ENCODE results near the gene ASXL2. TPM values are rescaled to one million over a fixed set of nuclear protein-coding genes. Genes with fewer than 3 reads are reported as not detected.

ASXL2 gene
- total RNA-seq, 1 experiment from 2014 or later = 35.7 TPM

- CTCF ChIA-PET = no interaction called here
- H3K9me3 ChIP-seq = no peaks in the 10 kb centered on the region
- no peak for DNase-seq
- no peaks in the 10 kb centered on the region for H3K4me1 Mint-ChIP-seq (ENCODE audit: low read depth, unreplicated experiment)
- no peaks in the 10 kb centered on the region for H3K27me3 ChIP-seq (replicated peaks; ENCODE audit: control insufficient read depth, insufficient read depth, low read length)
- H3K9me3 Mint-ChIP-seq (ENCODE audit: unreplicated experiment) = no peaks in the 10 kb centered on the region
- BruUV-seq (replicated peaks) = no TSS peak
- H3K27ac Mint-ChIP-seq (ENCODE audit: unreplicated experiment) = no peak overlapping the region
- no peaks in the 10 kb centered on the region for H3K27me3 Mint-ChIP-seq (ENCODE audit: insufficient read depth, unreplicated experiment)
- TF ChIP-seq CTCF (IDR thresholded peaks at IDR 0.05; ENCODE audit: insufficient read depth in 1 of 2, low read depth in 1 of 2, low read length in 1 of 2, severe bottlenecking in 1 of 2, unreplicated experiment in 1 of 2) = no peak
- H3K4me3 ChIP-seq (ENCODE audit: low read depth, low read length) = no peak overlapping the region
- intact Hi-C loops (cut with micrococcal nuclease; ENCODE audit: unreplicated experiment) = no loop called here
- peaks cover 22% of the 10 kb centered on the region for H3K36me3 Mint-ChIP-seq (ENCODE audit: insufficient read depth, unreplicated experiment)
- H3K4me3 Mint-ChIP-seq (ENCODE audit: unreplicated experiment) = no peak overlapping the region
- POLR2A ChIA-PET = interaction anchor here (0.7 kb wide), 1 partner anchor 23 kb away, joined by 4 read pairs; no protein-coding TSS in a partner anchor
- peaks cover 1% of the 10 kb centered on the region for H3K36me3 ChIP-seq (ENCODE audit: control insufficient read depth, insufficient read depth, low read length)
- H3K4me1 ChIP-seq = no peaks in the 10 kb centered on the region
Measured at GRCh38 chr2:25736899-25737515, 141.3 kb downstream of the ASXL2 start.

DNA sequence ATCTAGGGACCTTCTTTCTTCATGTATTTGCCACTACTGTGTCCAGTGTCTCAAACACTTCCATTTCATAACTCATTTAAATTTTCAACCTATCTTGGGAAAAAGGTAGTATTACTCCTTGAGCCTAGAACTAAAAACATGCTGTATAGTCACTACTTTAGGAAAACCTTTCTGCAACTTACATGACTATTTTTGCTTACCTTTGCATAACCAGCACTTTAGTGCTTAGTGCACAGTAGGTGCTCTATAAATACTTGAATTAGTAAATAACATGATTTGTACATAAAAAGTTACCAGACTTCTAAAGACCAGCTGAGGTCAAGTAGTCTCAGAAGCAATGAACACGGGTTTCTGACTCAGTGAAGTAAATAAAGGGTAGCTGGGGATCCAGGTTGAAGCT lies 142.5 kb downstream of the ASXL2 start:
- Mint-ChIP-seq H3K4me1 (ENCODE audit: low read depth, unreplicated experiment) (no peaks in the 10 kb centered on the region), H3K36me3 (ENCODE audit: insufficient read depth, unreplicated experiment) (peaks cover 16% of the 10 kb centered on the region), H3K4me3 (ENCODE audit: unreplicated experiment) (no peak overlapping the region), H3K9me3 (ENCODE audit: unreplicated experiment) (peaks cover 8% of the 10 kb centered on the region), H3K27me3 (ENCODE audit: insufficient read depth, unreplicated experiment) (no peaks in the 10 kb centered on the region), H3K27ac (ENCODE audit: unreplicated experiment) (no peak overlapping the region)
- ChIA-PET POLR2A (no interaction called here), CTCF (no interaction called here)
- Histone ChIP-seq H3K4me3 (ENCODE audit: low read depth, low read length) (no peak overlapping the region), H3K27me3 (replicated peaks; ENCODE audit: control insufficient read depth, insufficient read depth, low read length) (no peaks in the 10 kb centered on the region), H3K36me3 (ENCODE audit: control insufficient read depth, insufficient read depth, low read length) (no peaks in the 10 kb centered on the region), H3K9me3 (no peaks in the 10 kb centered on the region), H3K4me1 (no peaks in the 10 kb centered on the region)
- BruUV-seq (replicated peaks) = no TSS peak
- intact Hi-C loops (cut with micrococcal nuclease; ENCODE audit: unreplicated experiment) = no loop called here
- no peak for DNase-seq
- no peak for TF ChIP-seq CTCF (IDR thresholded peaks at IDR 0.05; ENCODE audit: insufficient read depth in 1 of 2, low read depth in 1 of 2, low read length in 1 of 2, severe bottlenecking in 1 of 2, unreplicated experiment in 1 of 2)

- POLR2A ChIA-PET = interaction anchor here (0.6 kb wide), 1 partner anchor 283 kb away, joined by 3 read pairs; no protein-coding TSS in a partner anchor
- Mint-ChIP-seq H3K9me3 (ENCODE audit: unreplicated experiment) (peaks cover 9% of the 10 kb centered on the region), H3K36me3 (ENCODE audit: insufficient read depth, unreplicated experiment) (peaks cover 5% of the 10 kb centered on the region), H3K27ac (ENCODE audit: unreplicated experiment) (no peak overlapping the region), H3K4me3 (ENCODE audit: unreplicated experiment) (no peak overlapping the region), H3K27me3 (ENCODE audit: insufficient read depth, unreplicated experiment) (no peaks in the 10 kb centered on the region), H3K4me1 (ENCODE audit: low read depth, unreplicated experiment) (no peaks in the 10 kb centered on the region)
- H3K27me3 ChIP-seq (replicated peaks; ENCODE audit: control insufficient read depth, insufficient read depth, low read length) = no peaks in the 10 kb centered on the region; the same call in 1 of the 2 replicates
- BruUV-seq (replicated peaks) = no TSS peak
- H3K9me3 ChIP-seq = no peaks in the 10 kb centered on the region
- DNase-seq = no peak
- H3K4me3 ChIP-seq (ENCODE audit: low read depth, low read length) = no peak overlapping the region
- no peak for TF ChIP-seq CTCF (IDR thresholded peaks at IDR 0.05; ENCODE audit: insufficient read depth in 1 of 2, low read depth in 1 of 2, low read length in 1 of 2, severe bottlenecking in 1 of 2, unreplicated experiment in 1 of 2)
- H3K36me3 ChIP-seq (ENCODE audit: control insufficient read depth, insufficient read depth, low read length) = no peaks in the 10 kb centered on the region
- H3K4me1 ChIP-seq = no peaks in the 10 kb centered on the region
- CTCF ChIA-PET = interaction anchor here (0.9 kb wide), 1 partner anchor 55 kb away, joined by 3 read pairs; no protein-coding TSS in a partner anchor
- intact Hi-C loops (cut with micrococcal nuclease; ENCODE audit: unreplicated experiment) = no loop called here
Measured at GRCh38 chr2:25728559-25728958, 149.7 kb downstream of the ASXL2 start.
